Amniotic stem cell (primary cell): Measurements from ENCODE around the gene ALDH9A1.

ENCODE experiments used
- DNase-seq: peaks from one replicate; lab custom pipeline; 2025; lab: John Stamatoyannopoulos, UW

ALDH9A1 gene

DNA sequence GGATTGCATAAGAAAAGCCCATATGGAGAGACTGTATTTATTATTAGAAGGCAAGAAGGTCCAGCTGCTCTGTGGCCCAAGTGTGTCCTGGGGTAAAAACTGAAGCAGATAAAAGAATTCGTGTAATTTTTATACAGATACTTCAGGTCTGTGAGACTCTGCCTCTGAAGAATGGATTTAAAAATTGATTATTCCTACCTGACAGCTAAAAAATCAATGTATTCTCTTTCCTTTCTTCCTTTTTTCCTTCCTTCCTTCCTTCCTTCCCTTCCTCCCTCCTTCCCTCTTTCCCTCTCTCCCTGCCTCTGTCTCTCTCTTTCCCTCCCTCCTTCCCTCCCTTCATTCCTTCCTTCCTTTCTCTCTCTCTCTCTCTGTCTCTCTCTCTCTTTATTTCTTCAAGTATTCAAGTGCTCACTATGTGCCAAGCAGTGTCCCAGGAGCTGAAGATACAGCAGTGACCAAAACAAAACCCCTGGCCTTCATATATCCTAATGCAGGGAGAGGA lies 78.7 kb downstream of the ALDH9A1 start:
- no peak for DNase-seq

DNA sequence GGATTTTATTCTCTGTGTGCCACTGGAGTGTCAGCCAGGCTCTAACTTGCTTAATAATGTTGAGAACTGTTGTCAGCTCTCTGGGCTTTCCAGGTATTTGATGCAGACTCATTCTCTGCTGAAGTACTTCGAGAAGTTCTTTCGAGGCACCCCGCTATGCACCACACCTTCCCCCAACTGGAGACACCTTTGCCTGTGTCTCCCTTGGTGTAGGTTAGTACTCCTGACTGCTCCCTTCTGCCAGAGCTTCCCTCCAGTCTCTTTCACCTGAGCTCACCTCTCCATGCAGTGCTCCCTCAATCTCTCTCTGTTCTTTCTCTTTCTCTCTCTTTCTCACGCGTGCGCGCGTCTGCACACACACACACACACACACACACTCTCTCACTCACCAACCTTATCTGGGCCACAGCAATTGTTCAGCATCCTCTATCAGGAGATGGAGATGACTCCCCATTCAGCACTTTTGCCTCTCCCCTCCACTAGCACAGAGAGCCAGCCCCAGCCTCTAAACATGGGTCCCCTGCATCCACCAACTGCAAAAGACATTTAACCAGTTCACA lies 81.3 kb downstream of the ALDH9A1 start:
- no peak for DNase-seq

DNA sequence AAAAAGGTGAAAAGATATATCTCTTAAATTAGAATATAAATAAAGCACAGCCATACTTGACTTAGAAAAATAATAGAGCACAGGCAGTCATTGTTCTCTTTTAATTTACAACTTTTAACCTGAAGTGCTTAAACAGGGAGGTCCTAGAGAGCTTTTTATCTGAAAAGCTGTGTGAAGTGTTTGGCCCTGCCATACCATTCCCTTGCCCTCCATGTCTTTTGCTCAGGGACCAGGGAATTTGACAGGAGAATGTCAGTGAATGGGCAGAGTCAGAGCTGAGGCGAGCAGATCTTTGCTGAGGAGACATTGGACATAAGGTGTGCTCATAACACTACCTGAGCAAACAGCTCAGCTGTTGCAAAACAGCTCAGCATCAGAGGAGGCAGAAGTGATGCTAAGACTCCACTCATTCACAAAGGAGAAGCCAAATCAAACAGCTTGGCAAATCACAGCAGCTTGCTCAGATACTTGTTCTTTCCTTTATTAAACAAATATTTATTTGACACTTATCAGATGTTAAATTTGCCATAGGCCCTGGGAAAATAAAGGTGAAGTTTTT lies 82.2 kb downstream of the ALDH9A1 start:
- DNase-seq: no peak
